HG03159 (cell line): Measurements from ENCODE around the gene BAIAP2L1.

Experiments used
- ATAC-seq: cut with Tn5 transposase; IDR thresholded peaks from one replicate; pipeline ENCODE4 v1.9.1; 2021; ENCODE audit warnings: mild to moderate bottlenecking, moderate library complexity; ENCODE audit not compliant: unreplicated experiment

The BAIAP2L1 gene

DNA sequence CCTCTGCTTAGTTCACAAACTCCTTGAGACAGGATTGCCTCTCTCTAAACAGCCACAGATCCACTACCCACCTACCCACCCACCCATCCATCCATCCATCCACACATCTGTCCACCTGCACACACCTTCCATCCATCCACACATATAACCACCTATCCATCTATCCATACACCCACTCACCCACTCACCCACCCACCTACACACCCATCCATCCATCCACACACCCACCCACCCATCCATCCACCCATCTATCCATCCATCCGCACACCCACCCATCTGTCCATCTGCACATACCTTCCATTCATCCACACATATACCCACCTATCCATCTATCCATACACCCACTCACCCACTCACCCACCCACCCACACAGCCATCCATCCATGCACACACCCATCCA is 158.5 kb downstream of the BAIAP2L1 start:
- no peak for ATAC-seq

DNA sequence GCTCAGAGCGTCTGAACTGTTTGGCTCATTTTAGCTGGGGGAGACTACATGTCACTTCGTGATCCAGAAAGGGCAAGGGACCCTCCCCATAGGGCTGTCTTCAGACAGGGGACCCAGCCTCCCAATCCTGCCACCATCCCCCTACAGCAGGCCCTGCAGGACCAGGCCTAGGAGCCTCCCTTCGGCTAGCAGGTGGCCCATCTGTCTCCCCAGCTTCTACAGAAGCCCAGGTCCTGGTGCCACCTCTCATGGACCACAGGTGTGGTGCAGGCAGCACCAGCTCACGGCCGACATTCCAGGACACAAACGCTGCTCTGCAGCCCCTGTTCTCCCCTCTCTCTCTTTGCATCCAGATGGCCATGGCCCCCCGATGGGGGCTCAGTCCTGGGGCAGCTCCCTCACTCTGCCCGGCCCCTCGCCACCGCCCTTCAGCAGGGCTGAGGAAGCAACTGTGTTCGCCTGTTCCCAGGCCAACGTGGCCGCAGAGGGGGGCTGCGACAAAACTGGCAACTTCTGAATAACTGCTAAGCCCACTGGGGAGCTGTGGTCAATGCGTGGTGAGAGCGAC is 159.1 kb downstream of the BAIAP2L1 start:
- no peak for ATAC-seq
